ENCODE results near the gene UNC5B. TPM values are rescaled to one million over a fixed set of nuclear protein-coding genes. Genes with fewer than 3 reads are reported as not detected.

The UNC5B gene
- total and polyA plus RNA-seq, 7 donors = 1.4 to 12.7 (median 1.8) TPM

GRCh38 chr10:71290331-71290730, 78.0 kb downstream of the UNC5B start:
- Histone ChIP-seq H3K4me3 (no peak overlapping the region), H3K9me3 (no peaks in the 10 kb centered on the region), H3K36me3 (no peaks in the 10 kb centered on the region), H3K27ac (no peak overlapping the region), H3K4me1 (no peaks in the 10 kb centered on the region), H3K27me3 (no peaks in the 10 kb centered on the region)
- 92 to 94% methylated on average over 3 of the region's 3 CpGs for WGBS, 2 donors
- TF ChIP-seq, protein P1, sequence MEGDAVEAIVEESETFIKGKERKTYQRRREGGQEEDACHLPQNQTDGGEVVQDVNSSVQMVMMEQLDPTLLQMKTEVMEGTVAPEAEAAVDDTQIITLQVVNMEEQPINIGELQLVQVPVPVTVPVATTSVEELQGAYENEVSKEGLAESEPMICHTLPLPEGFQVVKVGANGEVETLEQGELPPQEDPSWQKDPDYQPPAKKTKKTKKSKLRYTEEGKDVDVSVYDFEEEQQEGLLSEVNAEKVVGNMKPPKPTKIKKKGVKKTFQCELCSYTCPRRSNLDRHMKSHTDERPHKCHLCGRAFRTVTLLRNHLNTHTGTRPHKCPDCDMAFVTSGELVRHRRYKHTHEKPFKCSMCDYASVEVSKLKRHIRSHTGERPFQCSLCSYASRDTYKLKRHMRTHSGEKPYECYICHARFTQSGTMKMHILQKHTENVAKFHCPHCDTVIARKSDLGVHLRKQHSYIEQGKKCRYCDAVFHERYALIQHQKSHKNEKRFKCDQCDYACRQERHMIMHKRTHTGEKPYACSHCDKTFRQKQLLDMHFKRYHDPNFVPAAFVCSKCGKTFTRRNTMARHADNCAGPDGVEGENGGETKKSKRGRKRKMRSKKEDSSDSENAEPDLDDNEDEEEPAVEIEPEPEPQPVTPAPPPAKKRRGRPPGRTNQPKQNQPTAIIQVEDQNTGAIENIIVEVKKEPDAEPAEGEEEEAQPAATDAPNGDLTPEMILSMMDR (IDR thresholded peaks at IDR 0.05) = no peak
- no peak for TF ChIP-seq EP300 (IDR thresholded peaks at IDR 0.05)
- no peak for TF ChIP-seq POLR2A (IDR thresholded peaks at IDR 0.05)
- TF ChIP-seq POLR2AphosphoS5 (IDR thresholded peaks at IDR 0.05) = no peak
- DNase-seq = no peak
- intact Hi-C loops (cut with DNase I) = no loop called here

GRCh38 chr10:71290806-71291527, 78.6 kb downstream of the UNC5B start:
- Histone ChIP-seq H3K4me3 (no peak overlapping the region), H3K9me3 (no peaks in the 10 kb centered on the region), H3K36me3 (no peaks in the 10 kb centered on the region), H3K27me3 (no peaks in the 10 kb centered on the region), H3K27ac (no peak overlapping the region), H3K4me1 (no peaks in the 10 kb centered on the region)
- TF ChIP-seq POLR2AphosphoS5 (IDR thresholded peaks at IDR 0.05) (no peak), EP300 (IDR thresholded peaks at IDR 0.05) (no peak), POLR2A (IDR thresholded peaks at IDR 0.05) (no peak)
- TF ChIP-seq, protein P1 (IDR thresholded peaks at IDR 0.05) = no peak
- intact Hi-C loops (cut with DNase I) = no loop called here
- no peak for DNase-seq
- 90 to 91% methylated on average over 26 of the region's 26 CpGs for WGBS, 2 donors

DNA sequence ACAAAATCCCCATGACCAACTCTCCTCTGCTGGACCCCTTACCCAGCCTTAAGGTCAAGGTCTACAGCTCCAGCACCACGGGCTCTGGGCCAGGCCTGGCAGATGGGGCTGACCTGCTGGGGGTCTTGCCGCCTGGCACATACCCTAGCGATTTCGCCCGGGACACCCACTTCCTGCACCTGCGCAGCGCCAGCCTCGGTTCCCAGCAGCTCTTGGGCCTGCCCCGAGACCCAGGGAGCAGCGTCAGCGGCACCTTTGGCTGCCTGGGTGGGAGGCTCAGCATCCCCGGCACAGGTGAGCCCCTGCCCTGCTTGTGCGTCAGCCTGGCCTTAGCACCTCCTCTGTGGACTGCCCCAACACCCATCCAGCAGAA, 79.1 kb downstream of the UNC5B start:
- TF ChIP-seq POLR2A (IDR thresholded peaks at IDR 0.05) (no peak), POLR2AphosphoS5 (IDR thresholded peaks at IDR 0.05) (no peak), EP300 (IDR thresholded peaks at IDR 0.05) (no peak)
- TF ChIP-seq, protein P1 (IDR thresholded peaks at IDR 0.05) = no peak
- Histone ChIP-seq H3K36me3 (no peaks in the 10 kb centered on the region), H3K4me1 (no peaks in the 10 kb centered on the region), H3K27ac (no peak overlapping the region), H3K4me3 (no peak overlapping the region), H3K9me3 (no peaks in the 10 kb centered on the region), H3K27me3 (no peaks in the 10 kb centered on the region)
- 91 to 94% methylated on average over 13 of the region's 13 CpGs for WGBS, 2 donors
- no peak for DNase-seq
- intact Hi-C loops (cut with DNase I) = no loop called here

GRCh38 chr10:71292624-71293445, 80.5 kb downstream of the UNC5B start:
- TF ChIP-seq, protein P1 (IDR thresholded peaks at IDR 0.05) = no peak
- TF ChIP-seq POLR2AphosphoS5 (IDR thresholded peaks at IDR 0.05) (no peak), EP300 (IDR thresholded peaks at IDR 0.05) (no peak), POLR2A (IDR thresholded peaks at IDR 0.05) (no peak)
- Histone ChIP-seq H3K36me3 (no peaks in the 10 kb centered on the region), H3K27ac (no peak overlapping the region), H3K4me1 (no peaks in the 10 kb centered on the region), H3K4me3 (no peak overlapping the region), H3K9me3 (no peaks in the 10 kb centered on the region), H3K27me3 (no peaks in the 10 kb centered on the region)
- WGBS, 2 donors = 76 to 87% methylated on average over 10 of the region's 10 CpGs
- intact Hi-C loops (cut with DNase I) = no loop called here
- no peak for DNase-seq

Data from sigmoid colon (tissue), 7 donors.